A673 (cell line): Measurements from ENCODE around the gene NDST4.

Source experiments
- CTCF ChIP-seq: fragments of 300-800, 200-600 bp; sonication (generic); conservative IDR thresholded peaks from 2 replicates; pipeline ENCODE4 v1.5.1; 2017; ENCODE audit warnings: low read depth, mild to moderate bottlenecking, antibody characterized with exemption, low read length, moderate library complexity, mixed read lengths
- EZH2 ChIP-seq: fragments of 200-600 bp; sonication (generic); IDR thresholded peaks from 2 replicates; pipeline ENCODE4 v1.6.1; 2017; ENCODE audit warnings: borderline replicate concordance, low read depth, mild to moderate bottlenecking, mixed read lengths, antibody characterized with exemption, low read length; ENCODE audit not compliant: poor library complexity, severe bottlenecking

GRCh38 chr4:114986133-114986532, 127.3 kb downstream of the NDST4 start:
- TF ChIP-seq CTCF = no peak
- TF ChIP-seq EZH2 = no peak
